OCI-LY7 (cell line): ENCODE results near the gene GDF10. TPM values are rescaled to one million over a fixed set of nuclear protein-coding genes. Genes with fewer than 3 reads are reported as not detected.

ENCODE experiments used
- BruUV-seq: library from RNA; stranded (reverse); fragments of 400-500 nt; replicated peaks from 2 replicates; lab custom pipeline; 2021; lab: Mats Ljungman, UMichigan
- CTCF ChIA-PET: fragments of 300-600 bp; sonication (Branson Sonifier 250); formaldehyde crosslinking; loops from one replicate; lab custom pipeline; 2022; ENCODE audit warnings: antibody characterized with exemption; ENCODE audit not compliant: unreplicated experiment; lab: Charles Lee
- POLR2A ChIA-PET: fragments of 300-600 bp; sonication (Branson Sonifier 250); formaldehyde crosslinking; loops from one replicate; lab custom pipeline; 2022; ENCODE audit warnings: antibody characterized with exemption; lab: Charles Lee
- DNase-seq: peaks from one replicate; pipeline ENCODE4 v3.0.0-alpha.2; 2015; ENCODE audit warnings: low spot score
- H2AFZ ChIP-seq: fragments of 200-600 bp; sonication (generic), shearing (Covaris generic); 2 replicates; pipeline ENCODE4 v1.6.1; 2014; ENCODE audit warnings: mild to moderate bottlenecking, antibody characterized with exemption, low read length, moderate library complexity
- H3K27ac ChIP-seq: fragments of 200-600 bp; sonication (generic); 2 replicates; pipeline ENCODE4 v1.5.1; 2014; ENCODE audit warnings: mixed run types, low read depth, mild to moderate bottlenecking, moderate library complexity, low read length, inconsistent platforms; ENCODE audit not compliant: poor library complexity, severe bottlenecking
- H3K36me3 ChIP-seq: fragments of 200-600 bp; sonication (generic); 2 replicates; pipeline ENCODE4 v1.6.1; 2014; ENCODE audit warnings: mild to moderate bottlenecking, antibody characterized with exemption, low read length, moderate library complexity, mixed read lengths; ENCODE audit not compliant: insufficient read depth
- H3K4me1 ChIP-seq: fragments of 200-600 bp; sonication (generic); 2 replicates; pipeline ENCODE4 v1.5.1; 2014; ENCODE audit warnings: mild to moderate bottlenecking, low read length; ENCODE audit not compliant: insufficient read depth, poor library complexity, severe bottlenecking
- H3K4me2 ChIP-seq: fragments of 200-600 bp; sonication (generic); 2 replicates; pipeline ENCODE4 v1.6.1; 2014; ENCODE audit warnings: mild to moderate bottlenecking, low read length
- H3K4me3 ChIP-seq: fragments of 200-600 bp; sonication (generic); 2 replicates; pipeline ENCODE4 v1.5.1; 2014; ENCODE audit warnings: mild to moderate bottlenecking, low read depth, low read length; ENCODE audit not compliant: poor library complexity, severe bottlenecking
- H3K79me2 ChIP-seq: fragments of 200-600 bp; sonication (generic); 2 replicates; pipeline ENCODE4 v1.6.1; 2016; ENCODE audit warnings: low read depth, mild to moderate bottlenecking, low read length, moderate library complexity, mixed read lengths; ENCODE audit not compliant: insufficient read depth
- H3K9me2 ChIP-seq: fragments of 200-600 bp; sonication (generic); 2 replicates; pipeline ENCODE4 v1.6.1; 2016; ENCODE audit warnings: mild to moderate bottlenecking, low read length, mixed read lengths; ENCODE audit not compliant: insufficient read depth
- H3K9me3 ChIP-seq: fragments of 200-600 bp; sonication (generic); 2 replicates; pipeline ENCODE4 v1.6.1; 2014; ENCODE audit warnings: mild to moderate bottlenecking, mixed run types, low read length, mixed read lengths
- H4K20me1 ChIP-seq: fragments of 200-600 bp; sonication (generic); 2 replicates; pipeline ENCODE4 v1.6.1; 2014; ENCODE audit warnings: mild to moderate bottlenecking, antibody characterized with exemption, low read length, moderate library complexity, mixed read lengths; ENCODE audit not compliant: insufficient read depth
- CTCF ChIP-seq: fragments of 200-600 bp; sonication (generic); conservative IDR thresholded peaks from 2 replicates; pipeline ENCODE4 v1.5.1; 2014; ENCODE audit warnings: mild to moderate bottlenecking, antibody characterized with exemption, low read length, moderate library complexity, mixed read lengths
- EZH2phosphoT487 ChIP-seq: fragments of 200-600 bp; sonication (generic); IDR thresholded peaks from 2 replicates; pipeline ENCODE4 v1.6.1; 2018; ENCODE audit warnings: low read depth, borderline replicate concordance, mild to moderate bottlenecking, mixed run types, antibody characterized with exemption, low read length, moderate library complexity, mixed read lengths
- intact Hi-C: fragments of 100-400 bp; cut with micrococcal nuclease; formaldehyde crosslinking; loops from one replicate; pipeline ENCODE4 v1.10.0; 2022; ENCODE audit not compliant: unreplicated experiment
- total RNA-seq, 2 experiments: library from RNA; depleted of rRNA in 1 of 2; stranded (reverse); fragments of >200 nt in 1 of 2; shearing (Covaris generic) in 1 of 2; gene quantifications; 2 replicates each; pipeline ENCODE4 v1.2.3, GENCODE V29; 2014 to 2022

The GDF10 gene
- total RNA-seq, 2 experiments from 2014 or later, result not detected

DNA sequence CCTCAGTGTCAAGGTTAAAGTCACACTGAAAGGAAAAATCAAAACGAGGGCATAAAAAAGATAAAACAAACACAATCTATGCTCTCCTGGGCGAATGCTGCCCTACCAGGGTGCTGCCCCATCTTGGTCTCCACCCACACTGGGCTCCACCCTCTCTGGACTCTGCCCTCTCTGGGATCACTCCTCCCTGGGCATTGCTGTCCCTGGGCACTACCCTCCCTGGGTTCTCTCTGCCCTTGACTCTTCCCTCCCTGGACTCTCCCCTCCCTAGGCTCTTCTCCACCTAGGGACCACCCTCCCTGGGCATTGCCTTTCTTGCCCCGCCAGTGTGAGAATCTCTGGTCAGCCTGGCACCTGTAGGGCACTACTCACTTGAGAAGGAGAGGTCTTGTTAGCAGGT lies 30.8 kb downstream of the GDF10 start:
- Histone ChIP-seq H3K4me2 (no peak overlapping the region), H3K79me2 (no peaks in the 10 kb centered on the region), H3K4me3 (no peak overlapping the region), H2AFZ (no peak overlapping the region), H3K36me3 (no peaks in the 10 kb centered on the region), H3K9me2 (no peaks in the 10 kb centered on the region), H3K27ac (no peak overlapping the region), H4K20me1 (no peaks in the 10 kb centered on the region), H3K9me3 (no peaks in the 10 kb centered on the region), H3K4me1 (no peaks in the 10 kb centered on the region)
- ChIA-PET POLR2A (no interaction called here), CTCF (no interaction called here)
- DNase-seq, result no peak
- TF ChIP-seq CTCF (no peak), EZH2phosphoT487 (no peak)
- intact Hi-C loops, result no loop called here
- BruUV-seq, result no TSS peak

GRCh38 chr10:47331491-47331890 lies 31.5 kb downstream of the GDF10 start:
- ChIA-PET CTCF (no interaction called here), POLR2A (no interaction called here)
- BruUV-seq, result no TSS peak
- no peak overlapping the region for H3K4me2 ChIP-seq
- intact Hi-C loops, result no loop called here
- H3K79me2 ChIP-seq, result no peaks in the 10 kb centered on the region
- no peaks in the 10 kb centered on the region for H3K4me1 ChIP-seq
- H3K9me2 ChIP-seq, result no peaks in the 10 kb centered on the region
- no peak for DNase-seq
- no peak for TF ChIP-seq CTCF
- no peaks in the 10 kb centered on the region for H3K9me3 ChIP-seq
- H3K36me3 ChIP-seq, result no peaks in the 10 kb centered on the region
- no peak overlapping the region for H3K27ac ChIP-seq
- no peak overlapping the region for H2AFZ ChIP-seq
- no peak overlapping the region for H3K4me3 ChIP-seq
- H4K20me1 ChIP-seq, result no peaks in the 10 kb centered on the region

GRCh38 chr10:47331954-47332353 lies 32.0 kb downstream of the GDF10 start:
- Histone ChIP-seq H4K20me1 (no peaks in the 10 kb centered on the region), H3K9me3 (no peaks in the 10 kb centered on the region), H3K4me3 (no peak overlapping the region), H3K36me3 (no peaks in the 10 kb centered on the region), H3K27ac (no peak overlapping the region), H2AFZ (no peak overlapping the region), H3K4me1 (no peaks in the 10 kb centered on the region), H3K9me2 (no peaks in the 10 kb centered on the region), H3K4me2 (no peak overlapping the region), H3K79me2 (no peaks in the 10 kb centered on the region)
- POLR2A ChIA-PET, result no interaction called here
- CTCF ChIA-PET, result no interaction called here
- no peak for DNase-seq
- no TSS peak for BruUV-seq
- intact Hi-C loops, result no loop called here
- TF ChIP-seq EZH2phosphoT487 (no peak), CTCF (no peak)
